GM21367 (cell line): Measurements from ENCODE around the gene EIF3A.
"Not testable (repeated sequence)": the region's sequence is repeated elsewhere in the genome, so short reads cannot be mapped to it uniquely, and the experiment has no call there.

Source experiments
- ATAC-seq: cut with Tn5 transposase; IDR thresholded peaks from one replicate; pipeline ENCODE4 v1.9.1; 2021; ENCODE audit not compliant: unreplicated experiment

Gene EIF3A

DNA sequence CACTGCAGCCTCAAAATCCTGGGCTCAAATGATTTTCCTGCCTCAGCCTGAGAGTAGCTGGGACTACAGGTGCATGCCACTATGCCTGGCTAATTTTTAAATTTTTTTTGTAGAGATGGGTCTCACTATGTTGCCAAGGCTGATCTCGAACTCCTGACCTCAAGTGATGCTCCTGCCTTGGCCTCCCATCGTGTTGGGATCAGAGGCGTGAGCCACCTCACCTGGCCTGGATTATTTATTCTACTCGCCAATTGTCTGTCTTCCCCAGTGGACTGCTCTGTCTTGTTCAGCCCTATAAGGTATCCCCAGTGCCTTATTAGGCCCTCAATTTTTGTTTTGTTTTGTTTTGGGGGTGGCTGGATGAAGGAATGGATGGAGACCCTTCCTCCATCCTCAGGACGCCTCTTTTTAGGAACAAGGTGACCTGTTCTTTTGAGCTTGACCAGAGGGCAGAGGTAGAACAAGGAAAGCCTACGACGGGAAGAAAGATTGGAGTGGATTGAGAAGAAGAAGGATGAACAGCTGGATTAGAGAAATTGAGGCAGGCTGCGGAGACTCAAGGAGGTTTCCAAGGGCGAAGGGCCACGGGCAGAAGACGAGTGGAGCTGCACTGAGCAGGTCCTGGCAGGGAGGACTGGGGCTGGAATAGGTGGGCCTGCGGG, 22.8 kb upstream of the EIF3A start:
- no peak for ATAC-seq

DNA sequence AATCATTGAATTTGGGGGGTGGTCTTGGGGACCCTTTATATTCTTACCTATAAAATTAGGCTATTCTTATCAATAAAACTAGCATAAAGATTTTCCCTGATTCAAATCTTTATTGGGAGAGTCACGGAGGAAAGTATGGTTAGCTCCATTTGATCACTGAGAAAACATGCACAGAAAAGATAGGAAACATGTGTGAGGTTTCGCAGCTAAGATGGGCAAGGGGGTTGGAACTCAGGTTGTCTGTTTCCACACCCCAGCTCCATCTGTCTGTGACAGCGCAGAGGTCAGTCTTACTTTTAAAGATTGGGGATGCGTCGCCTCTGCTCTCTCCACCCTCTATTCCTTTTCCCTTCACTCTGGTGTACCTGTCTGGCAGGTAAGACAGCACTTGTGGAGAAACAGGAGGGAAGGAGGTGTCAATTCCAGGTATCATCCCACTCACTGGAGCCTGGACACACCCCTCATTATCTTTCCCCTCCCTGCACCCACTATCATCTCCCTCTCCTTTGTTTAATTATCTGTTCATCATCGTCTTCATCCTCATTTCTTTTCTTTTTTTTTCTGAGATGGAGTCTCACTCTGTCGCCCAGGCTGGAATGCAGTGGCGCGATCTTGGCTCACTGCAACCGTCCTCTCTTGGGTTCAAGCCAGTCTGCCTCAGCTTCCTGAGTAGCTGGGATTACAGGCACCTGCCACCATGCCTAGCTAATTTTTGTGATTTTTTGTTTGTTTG, 20.9 kb upstream of the EIF3A start:
- ATAC-seq, result no peak

DNA sequence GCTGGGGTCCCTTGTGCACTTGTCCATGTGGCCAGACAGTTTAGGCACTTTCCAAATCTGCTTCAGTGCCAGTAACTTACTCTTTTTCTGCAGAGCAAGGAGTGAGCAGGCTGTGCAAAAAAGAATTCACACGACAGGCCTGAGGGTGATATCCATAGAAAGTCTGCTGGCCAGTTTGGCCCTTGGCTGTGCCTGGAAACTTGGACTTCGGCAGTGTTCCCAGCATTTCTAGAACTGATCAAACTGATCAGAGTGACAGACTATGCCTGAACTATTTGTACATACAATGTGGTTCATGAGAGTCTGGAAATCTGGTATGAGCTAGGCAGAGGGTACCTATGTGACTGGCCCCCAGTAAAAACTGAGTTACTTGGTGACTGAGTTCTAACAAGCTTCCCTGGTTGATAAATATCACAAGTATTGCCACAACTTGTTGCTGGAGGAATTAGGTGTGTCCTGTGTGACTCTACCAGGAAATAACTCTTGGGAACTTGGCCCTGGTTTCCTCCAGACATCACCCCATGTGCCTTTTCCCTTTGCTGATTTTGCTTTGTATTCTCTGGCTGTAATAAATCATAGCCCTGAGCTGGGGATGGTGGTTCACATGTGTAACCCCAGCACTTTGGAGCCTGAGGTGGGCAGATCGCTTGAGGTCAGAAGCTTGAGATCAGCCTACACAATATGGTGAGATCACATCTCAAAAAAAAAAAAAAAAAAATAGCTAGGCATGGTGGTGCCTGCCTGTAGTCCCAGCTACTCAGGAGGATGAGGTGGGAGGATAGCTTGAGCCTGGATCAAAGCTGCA, 20.0 kb upstream of the EIF3A start:
- no peak for ATAC-seq

DNA sequence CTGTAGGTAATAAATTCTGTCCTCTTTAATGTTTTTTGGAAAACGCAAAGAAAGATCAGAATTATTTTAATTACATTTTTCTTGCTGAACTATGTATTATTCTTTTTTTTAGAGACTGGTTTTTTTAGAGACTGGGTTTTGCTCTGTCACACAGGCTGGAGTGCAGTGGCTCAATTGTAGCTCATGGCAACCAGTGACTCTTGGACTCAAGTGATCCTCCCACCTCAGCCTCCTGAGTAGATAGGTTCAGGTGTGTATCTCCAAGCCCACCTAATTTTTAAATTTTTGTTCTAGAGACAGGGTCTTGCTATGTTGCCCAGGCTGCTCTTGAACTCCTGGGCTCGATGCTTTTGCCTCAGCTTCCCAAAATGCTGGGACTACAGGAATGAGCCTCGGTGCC, 18.0 kb upstream of the EIF3A start:
- no peak for ATAC-seq

- not testable (repeated sequence) for ATAC-seq
Measured at GRCh38 chr10:119096641-119097415, 16.2 kb upstream of the EIF3A start.

DNA sequence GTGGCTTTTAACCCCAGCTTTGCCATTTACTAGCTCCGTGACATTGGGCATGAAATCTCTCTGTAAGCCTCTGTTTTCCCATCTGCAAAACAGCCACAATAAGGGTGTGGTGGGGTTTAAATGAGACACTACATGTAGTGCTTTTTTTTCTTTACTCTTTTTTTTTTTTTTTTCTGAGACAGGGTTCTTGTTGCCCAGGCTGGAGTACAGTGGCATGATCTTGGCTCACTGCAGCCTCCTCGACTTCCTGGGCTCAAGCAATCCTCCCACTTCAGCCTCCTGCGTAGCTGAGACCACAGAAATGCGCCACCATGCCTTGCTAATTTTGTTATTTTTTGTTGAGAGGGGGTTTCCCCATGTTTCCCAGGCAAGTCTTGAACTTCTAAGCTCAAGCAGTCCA, 15.0 kb upstream of the EIF3A start:
- ATAC-seq, result no peak

DNA sequence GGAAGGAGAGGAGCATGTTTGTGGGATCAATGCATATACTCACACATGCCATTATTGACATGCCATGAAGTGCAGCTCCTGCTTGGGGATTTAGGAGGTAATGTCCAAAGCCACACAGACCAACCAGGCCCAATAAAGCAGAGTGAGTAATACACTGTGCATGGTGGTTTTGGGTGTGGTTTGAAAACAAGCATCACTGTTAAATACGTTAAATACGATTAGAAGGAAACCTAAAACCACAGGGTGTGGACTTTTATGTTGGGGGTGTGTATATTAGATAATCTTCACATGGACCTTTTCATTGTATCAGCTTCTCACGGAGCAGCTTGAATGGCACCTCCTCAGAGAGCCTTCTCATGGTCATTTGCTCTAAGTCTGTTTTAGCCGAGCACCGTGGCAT, 10.4 kb upstream of the EIF3A start:
- ATAC-seq, result no peak

DNA sequence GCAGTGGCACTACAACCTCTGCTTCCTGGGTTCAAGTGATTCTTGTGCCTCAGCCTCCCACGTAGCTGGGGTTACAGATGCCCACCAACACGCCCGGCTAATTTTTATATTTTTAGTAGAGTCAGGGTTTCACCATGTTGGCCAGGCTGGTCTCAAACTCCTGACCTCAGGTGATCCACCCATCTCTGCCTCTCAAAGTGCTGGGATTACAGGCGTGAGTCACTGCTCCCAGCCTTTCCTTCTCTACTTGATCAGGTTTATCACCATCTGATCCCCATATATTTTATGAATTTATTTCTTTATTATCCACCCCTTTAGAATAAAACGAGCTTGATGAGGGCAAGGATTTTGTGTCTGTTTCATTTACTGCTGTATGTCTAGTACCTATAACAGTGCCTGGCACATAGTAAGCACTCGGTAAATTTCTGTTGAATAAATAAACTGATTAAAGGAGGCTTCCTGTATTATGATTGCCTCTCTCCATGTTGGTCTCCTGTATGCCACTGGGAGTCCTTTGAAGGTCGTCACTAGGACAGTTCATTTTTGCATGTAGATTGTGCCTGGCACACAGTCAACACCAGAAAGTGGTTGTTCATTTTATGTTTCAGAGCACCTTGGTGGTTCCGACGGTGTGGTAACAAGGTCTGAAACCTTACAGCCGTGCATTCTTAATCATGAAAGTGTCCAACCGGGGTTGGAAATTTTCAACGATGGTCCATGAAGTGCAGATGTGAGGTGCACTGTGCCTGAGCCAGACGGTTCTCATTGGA, 9.6 kb upstream of the EIF3A start:
- ATAC-seq, result no peak

GRCh38 chr10:119087271-119087882, 6.8 kb upstream of the EIF3A start:
- no peak for ATAC-seq

- no peak for ATAC-seq
Measured at GRCh38 chr10:119084896-119085295, 4.3 kb upstream of the EIF3A start.

- peak; percentile 54 for ATAC-seq
Measured at GRCh38 chr10:119079599-119080520, 757 bp downstream of the EIF3A start.

GRCh38 chr10:119078422-119079179, 2.0 kb downstream of the EIF3A start:
- ATAC-seq, result no peak

DNA sequence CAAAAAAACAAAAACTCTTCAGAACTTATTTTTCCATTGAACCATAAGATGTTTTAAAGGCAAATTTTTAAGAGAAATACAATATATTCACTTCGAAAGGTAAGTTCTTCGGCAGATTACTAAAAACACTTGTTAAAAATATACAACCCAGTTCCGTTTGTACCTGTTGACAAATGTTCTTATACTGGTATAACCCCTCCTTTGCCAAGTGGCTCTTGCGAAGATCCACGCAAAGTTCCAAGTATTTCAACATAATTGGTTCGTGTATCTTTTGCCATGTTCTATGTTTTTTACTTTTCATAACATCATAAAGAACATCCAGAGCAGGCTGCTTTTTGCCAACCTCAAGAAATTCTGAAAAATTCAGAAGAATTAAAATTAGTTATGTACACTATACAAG, 7.0 kb downstream of the EIF3A start:
- ATAC-seq, result no peak

GRCh38 chr10:119070395-119071165, 10.0 kb downstream of the EIF3A start:
- no peak for ATAC-seq

- ATAC-seq, result no peak
Measured at GRCh38 chr10:119061926-119062325, 18.7 kb downstream of the EIF3A start.

DNA sequence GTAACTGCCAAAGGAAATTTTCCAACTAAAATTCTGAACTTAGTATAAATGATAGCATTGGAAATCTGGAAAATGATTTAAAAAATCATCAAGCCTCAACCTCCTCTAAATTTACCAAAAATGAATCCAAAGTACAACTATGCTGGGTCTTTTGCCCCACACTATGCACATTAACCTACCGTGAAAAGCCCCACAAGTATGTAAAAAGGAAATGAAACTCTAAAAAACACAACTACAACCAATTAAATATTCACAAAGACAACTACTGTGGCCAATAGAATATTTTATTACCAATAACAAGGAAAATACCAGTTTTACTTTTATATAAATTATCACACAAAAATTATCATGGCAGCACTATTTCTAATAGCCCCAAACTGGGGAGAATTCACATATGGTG, 19.3 kb downstream of the EIF3A start:
- ATAC-seq, result no peak

GRCh38 chr10:119060107-119060506, 20.5 kb downstream of the EIF3A start:
- ATAC-seq, result no peak
